GM18502 (cell line): ENCODE results near the gene SLC37A2.

Experiments used
- ATAC-seq: cut with Tn5 transposase; IDR thresholded peaks from one replicate; pipeline ENCODE4 v1.9.1; 2021; ENCODE audit warnings: mild to moderate bottlenecking; ENCODE audit not compliant: unreplicated experiment, poor library complexity

Gene SLC37A2

GRCh38 chr11:125070699-125071254, 7.7 kb downstream of the SLC37A2 start:
- peak; percentile 66 for ATAC-seq

DNA sequence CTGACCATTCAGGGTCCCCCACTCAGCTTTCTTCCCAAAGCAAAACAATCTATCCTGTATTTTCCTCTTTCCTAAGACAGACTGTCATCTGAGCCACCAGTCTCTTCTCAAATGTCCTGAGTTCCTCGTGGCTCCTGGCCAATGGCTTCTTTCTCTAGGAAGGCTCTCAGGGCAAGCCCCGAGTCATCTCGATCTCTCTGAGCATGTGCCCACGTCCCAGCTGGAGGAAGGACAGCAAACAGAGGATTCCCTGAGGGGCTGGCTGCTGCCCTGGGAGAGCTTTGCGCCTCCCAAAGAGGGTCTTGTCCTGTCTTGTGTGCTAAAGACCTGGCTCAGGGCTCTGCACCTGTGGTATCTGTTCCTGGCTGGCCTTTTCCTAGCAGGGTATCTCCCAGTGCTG, 8.3 kb downstream of the SLC37A2 start:
- no peak for ATAC-seq

DNA sequence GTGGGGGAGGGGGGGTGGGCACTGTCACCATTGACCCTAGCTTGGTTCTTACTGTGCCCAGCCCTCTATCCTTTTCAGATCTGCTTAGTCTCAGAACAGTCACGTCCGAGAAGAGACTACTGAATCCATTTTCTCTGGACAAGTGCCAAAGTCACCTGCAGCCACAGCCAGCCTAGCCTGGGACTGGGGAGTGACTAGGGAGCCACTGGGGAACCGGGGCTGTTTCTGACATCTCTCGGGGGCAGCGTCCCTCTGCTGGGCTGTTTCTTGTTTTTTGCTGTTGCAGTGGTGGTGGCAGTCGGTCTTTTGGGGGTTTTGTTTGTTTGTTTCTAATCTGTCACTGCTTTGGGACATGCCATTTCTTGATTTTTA, 8.7 kb downstream of the SLC37A2 start:
- ATAC-seq, result no peak

DNA sequence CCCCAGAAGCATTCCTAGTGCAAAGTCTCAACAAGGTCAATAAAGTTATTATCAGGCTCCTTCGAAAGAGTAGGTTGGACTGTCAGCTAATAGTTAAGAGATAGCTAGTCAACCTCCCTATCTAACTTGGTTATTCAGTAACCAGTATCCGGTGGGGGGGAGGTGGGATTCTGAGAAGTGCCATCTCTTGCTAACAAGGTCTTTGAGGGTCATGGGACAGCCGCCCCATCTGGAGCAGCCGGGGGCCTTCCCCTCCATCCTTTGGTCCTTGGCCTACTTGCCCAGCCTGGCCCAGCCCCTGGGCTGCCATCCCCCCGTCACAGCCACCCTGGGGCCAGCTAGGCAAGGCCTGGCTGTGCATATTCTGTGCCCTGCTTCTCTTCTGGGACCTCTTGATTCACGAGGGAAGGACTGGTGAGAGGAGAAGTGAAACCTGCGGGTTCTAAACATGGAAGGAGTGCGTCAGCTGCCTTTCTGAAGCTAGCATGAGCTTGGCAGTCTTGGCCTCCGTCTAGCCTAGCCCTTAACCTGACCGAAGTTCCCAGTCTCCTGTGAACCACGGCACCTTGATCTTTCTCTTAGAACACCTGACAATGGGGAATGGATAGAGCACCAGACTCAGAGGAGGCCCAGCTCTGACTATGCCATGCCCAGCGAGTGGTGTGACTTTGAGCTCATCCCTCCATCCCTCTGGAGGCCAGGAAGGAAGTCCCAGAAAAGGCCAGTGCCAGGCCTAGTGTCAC, 9.3 kb downstream of the SLC37A2 start:
- peak; percentile 88 for ATAC-seq

DNA sequence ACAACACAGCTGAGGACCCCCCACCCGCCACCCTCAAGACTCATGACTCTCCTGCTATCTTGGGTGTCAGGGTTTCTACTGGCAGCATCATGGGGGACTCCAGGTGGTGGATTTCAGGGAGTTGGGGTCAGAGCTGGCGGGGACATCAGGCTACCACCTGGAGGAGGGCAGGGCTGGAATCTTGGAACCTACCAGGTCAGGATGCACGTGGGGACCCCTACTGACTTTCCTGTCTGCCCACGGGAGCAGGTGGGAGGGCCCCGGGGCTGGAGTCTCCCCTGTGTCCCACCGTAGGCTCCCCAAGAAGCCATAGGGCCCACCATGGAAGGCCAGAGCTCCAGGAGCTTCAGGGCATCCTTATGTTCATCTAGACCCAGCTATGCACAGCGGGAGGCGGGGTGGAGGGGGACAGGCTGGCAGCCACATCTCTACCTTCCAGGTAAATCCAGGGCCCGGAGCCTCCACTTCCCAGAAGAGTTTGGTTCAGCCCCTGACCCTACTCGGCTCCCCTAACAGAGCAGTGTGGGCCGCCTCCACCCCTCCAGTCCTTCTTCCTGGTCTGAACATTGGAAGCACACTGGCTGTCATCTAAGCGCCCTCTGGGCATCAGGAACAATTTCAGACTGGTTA, 10.0 kb downstream of the SLC37A2 start:
- ATAC-seq, result no peak

- ATAC-seq, result no peak
Measured at GRCh38 chr11:125073616-125074483, 10.7 kb downstream of the SLC37A2 start.

DNA sequence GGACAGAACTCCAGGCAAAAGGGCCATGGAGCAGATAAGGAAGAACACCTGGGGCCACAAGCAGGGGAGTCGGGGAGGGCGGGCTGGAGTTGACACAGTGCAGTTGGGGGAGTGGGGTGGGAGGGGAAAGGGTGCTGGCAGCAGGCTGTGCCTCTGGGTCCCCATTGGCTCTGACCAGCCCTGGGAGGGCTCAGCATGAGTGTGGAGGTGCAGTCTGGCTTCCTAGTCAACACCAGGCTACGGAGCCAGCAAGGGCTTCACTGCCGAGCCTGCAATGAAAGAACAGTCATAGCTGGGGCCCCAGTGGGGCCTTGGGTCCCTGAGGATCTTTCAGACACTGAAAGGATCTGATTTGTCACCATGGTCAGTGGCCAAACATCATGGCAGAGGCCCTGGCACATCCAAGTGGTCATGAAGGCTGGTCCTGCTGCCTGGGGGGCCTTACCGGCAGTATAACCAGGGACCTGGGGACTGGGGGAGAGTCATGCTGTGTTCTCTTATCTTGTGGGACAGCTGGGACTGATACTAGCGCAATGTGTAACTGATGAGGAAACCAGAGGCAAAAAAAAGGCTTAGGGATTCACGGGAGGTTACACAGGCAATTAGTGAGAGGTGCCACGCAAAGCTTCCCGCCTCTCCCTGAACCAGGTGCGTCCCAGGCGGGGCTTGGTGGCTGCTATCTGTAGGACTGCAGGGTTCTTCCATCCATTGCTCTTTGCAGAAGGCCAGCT, 11.6 kb downstream of the SLC37A2 start:
- no peak for ATAC-seq

DNA sequence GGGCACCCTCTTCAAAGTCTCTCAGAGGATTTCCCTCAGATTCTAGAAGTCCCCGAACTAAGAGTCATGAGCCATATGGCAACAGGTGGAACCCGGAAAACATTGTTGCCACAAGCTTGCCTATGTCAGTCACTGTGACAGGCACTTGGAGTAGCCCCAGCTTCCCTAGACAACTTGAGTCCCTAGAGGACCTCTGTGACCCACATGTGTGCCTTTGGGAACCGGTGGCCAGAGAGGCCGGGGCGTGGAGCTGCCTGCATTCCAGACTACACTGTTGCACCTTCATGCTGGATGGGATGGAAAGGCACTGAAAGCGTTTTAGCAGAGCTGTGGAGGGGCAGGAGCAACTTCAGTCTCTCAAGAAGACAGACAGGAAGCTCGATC, 12.1 kb downstream of the SLC37A2 start:
- ATAC-seq, result no peak

- no peak for ATAC-seq
Measured at GRCh38 chr11:125075900-125076317, 12.8 kb downstream of the SLC37A2 start.

DNA sequence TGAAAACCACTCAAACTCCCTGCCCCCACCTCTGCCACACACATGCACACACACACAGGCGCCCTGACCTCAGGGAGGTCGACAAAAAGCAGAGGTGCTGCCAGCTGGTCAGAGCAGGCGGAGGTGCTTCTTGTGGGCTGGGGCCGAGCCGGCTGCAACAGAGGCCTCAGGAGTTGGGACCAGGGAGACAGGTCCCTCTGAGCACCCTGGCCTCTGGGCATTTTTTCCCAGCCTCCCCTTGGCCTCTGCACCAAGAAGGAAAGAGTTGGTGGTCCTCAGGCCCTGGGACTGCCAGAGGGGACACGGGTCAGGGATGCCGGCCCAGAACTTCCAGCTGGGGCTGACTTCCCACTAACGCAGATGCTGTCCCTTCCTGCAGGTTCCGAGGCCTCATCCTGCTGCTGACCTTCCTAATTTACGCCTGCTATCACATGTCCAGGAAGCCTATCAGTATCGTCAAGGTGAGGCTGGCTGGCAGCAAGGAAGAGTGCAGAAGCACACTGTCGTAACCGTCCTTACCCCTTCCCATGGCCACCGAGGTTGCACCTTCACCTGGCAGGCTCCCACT, 13.4 kb downstream of the SLC37A2 start:
- no peak for ATAC-seq

- no peak for ATAC-seq
Measured at GRCh38 chr11:125078016-125078415, 14.9 kb downstream of the SLC37A2 start.

DNA sequence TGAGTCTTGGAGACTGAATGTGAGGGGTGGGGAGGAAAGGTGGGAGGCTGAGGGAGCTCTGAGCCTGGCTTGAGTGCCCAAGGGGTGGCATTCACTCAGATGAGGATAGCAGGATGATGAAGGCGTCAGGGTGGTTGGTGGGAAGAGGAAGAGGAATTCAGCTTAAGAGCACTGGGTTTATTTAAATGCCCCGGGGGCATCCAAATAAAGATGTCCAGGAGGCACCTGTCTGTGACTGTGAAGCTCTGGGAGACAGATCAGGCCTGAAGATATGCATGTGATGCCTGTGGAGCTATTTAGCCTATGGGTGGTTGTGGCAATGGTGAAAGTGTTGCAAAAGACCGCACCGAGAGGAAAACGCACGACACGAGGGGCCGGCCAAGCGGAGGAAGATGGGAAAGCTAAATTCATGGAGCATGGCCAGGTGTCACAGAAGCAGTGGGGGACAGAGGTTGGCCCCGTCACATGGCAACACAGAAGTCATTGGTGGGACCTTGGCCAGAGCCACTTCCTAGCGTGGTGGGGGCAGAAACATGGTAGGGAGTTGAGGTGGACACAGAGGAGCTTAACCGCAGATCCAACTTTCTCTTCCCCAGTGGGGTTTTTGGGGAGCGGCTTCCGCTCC, 15.5 kb downstream of the SLC37A2 start:
- no peak for ATAC-seq

DNA sequence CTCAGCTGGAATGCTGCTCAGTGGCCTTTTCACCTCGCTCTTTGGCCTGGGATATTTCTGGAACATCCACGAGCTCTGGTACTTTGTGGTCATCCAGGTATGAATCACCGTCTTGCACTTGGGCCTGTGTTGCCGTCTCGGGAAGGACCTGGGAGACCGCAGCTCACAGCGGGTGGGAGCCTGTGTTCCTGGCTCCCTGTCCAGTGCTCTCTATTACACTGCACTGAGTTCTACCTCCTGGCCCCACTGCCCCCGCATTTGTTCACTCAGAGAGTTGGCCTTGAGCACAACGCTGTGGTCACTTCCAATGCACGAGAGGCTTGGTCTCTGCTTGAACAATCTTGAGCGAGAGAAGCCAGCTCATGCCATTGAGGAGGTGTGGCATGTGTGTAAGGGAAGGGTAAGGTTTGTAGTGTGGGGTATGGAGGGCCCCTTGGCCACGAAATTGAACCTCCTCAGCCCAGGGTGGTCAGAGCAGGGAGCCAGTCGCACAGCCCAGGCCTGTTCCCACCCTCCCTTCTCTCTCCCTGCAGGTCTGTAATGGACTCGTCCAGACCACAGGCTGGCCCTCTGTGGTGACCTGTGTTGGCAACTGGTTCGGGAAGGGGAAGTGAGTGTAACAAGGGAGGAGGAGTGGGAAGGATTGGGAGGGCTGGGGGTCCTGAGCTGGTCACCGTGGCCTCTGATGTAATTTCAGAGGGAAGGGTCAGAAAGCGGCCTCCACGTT, 16.2 kb downstream of the SLC37A2 start:
- no peak for ATAC-seq

- no peak for ATAC-seq
Measured at GRCh38 chr11:125079878-125080530, 16.9 kb downstream of the SLC37A2 start.

DNA sequence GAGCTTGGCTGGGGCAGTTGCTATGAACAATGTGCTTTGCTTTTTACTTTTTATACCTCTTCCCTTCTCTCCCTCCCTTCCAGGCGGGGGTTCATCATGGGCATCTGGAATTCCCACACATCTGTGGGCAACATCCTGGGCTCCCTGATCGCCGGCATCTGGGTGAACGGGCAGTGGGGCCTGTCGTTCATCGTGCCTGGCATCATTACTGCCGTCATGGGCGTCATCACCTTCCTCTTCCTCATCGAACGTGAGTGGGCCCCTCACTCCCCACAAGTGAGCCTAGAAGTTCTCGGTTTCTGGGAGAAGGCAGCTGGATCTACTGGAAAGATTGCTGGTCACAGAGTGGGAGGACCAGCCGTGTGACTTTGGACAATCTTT, 17.4 kb downstream of the SLC37A2 start:
- no peak for ATAC-seq

DNA sequence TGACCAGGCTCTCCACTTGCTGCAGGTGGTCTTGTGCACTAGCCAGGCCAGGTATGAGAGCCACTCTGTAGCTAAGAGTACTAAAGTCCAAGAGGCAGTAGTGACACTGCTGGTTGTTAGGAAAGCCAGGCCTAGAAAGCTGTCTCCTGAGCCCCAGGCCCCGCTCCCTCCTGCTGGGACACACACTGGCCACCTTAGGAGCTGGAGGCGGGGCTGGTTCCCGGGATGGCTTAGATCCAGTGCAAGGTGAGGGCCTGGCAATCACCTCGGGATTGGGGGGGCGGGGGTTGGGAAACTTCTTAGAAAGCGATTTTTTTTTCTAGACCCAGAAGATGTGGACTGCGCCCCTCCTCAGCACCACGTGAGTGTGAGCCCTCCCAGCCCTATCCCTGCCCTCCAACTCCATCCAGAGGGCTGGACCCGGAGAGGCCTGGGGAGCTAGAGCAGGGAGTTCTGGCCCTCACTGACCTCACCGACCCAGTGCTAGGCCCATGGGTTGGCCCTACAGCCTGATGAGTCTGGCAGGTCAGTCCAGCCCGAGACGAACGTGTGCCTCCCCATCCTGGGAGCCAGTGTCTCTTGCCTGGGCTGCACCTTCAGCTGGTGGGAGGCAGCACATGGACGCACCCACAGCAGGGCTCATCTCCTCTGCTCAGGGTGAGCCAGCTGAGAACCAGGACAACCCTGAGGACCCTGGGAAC, 18.1 kb downstream of the SLC37A2 start:
- ATAC-seq, result no peak

DNA sequence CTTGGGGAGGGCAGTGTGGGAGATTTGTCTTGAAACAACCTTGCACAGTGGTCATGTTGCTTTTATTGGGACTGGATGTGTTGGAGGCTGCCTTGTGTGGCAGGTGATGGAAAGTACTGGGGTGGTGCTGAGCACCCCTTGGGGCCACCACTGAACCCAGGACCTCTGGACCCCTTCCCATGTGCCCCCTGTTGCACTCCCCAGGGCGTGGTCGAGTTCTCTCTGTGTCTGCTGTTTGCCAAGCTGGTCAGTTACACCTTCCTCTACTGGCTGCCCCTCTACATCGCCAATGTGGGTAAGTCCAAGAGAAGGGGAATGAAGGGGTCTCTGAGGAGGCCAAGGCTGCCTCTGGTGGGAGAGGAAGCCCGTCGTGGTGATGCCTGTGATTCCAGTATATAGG, 18.9 kb downstream of the SLC37A2 start:
- no peak for ATAC-seq
